Measurements from ENCODE around the gene ANKRD42. TPM values are rescaled to one million over a fixed set of nuclear protein-coding genes. Genes with fewer than 3 reads are reported as not detected.
A peak's percentile ranks its signal among the peaks of the same experiment; 100 is the strongest.

Gene ANKRD42
- total RNA-seq, 4 donors from 2014 or later, result 2.1 to 3.7 (median 3.4) TPM

DNA sequence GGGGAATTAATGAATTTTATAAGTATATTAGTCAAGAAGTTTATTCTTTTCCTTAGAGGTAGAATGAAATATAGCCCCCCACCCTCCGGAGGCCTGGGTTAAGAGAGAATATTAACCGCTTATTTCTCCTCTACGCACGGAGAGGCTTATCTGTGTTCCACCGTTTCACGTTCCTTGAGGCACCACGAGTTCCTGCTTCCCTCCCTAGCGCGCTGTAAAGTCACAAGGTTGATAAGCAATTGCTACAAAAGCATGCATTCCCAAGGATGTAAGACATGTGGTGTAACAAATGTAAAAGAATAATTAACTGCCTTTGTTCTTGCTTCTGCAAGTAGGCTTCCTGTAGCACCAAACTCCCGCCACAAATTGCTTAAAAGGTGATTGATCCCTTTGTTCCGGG is 1.5 kb upstream of the ANKRD42 start:
- Histone ChIP-seq H3K27me3 (no peaks in the 10 kb centered on the region), H3K36me3 (peaks cover 0 to 40% of the 10 kb centered on the region in 2 donors), H3K4me3 (peak overlapping the region in 3 of 4 donors; percentile 72 to 87 (median 86)), H3K9me3 (no peaks in the 10 kb centered on the region), H3K4me1 (peaks cover 18 to 23% of the 10 kb centered on the region in 2 donors), H3K27ac (peak overlapping the region; percentile 84 to 95 (median 90))
- DNase-seq (no peak), ATAC-seq (no peak)
- in situ Hi-C loops (cut with MboI; ENCODE audit: low sequenced_read_pairs in 4 of 4) (loop anchor here in 2 of 4 donors (5.0 to 10.0 kb wide), 2 partner anchors 35 to 287 kb away; partner anchors contain the start of genes DDIAS (in 2 of the 2), PRCP (in 2 of the 2) and PCF11 (in 1 of the 2)), intact Hi-C loops (cut with DNase I; ENCODE audit: low total_unique reads) (loop anchor here (2.0 to 5.0 kb wide), 2 partner anchors 60 to 291 kb away; partner anchors contain the start of genes DDIAS and PRCP)
- TF ChIP-seq, protein P1, sequence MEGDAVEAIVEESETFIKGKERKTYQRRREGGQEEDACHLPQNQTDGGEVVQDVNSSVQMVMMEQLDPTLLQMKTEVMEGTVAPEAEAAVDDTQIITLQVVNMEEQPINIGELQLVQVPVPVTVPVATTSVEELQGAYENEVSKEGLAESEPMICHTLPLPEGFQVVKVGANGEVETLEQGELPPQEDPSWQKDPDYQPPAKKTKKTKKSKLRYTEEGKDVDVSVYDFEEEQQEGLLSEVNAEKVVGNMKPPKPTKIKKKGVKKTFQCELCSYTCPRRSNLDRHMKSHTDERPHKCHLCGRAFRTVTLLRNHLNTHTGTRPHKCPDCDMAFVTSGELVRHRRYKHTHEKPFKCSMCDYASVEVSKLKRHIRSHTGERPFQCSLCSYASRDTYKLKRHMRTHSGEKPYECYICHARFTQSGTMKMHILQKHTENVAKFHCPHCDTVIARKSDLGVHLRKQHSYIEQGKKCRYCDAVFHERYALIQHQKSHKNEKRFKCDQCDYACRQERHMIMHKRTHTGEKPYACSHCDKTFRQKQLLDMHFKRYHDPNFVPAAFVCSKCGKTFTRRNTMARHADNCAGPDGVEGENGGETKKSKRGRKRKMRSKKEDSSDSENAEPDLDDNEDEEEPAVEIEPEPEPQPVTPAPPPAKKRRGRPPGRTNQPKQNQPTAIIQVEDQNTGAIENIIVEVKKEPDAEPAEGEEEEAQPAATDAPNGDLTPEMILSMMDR (IDR thresholded peaks at IDR 0.05 in 4 of 5, conservative IDR thresholded peaks at IDR 0.05 in 1 of 5), result no peak
- TF ChIP-seq POLR2A (IDR thresholded peaks at IDR 0.05), result no peak

DNA sequence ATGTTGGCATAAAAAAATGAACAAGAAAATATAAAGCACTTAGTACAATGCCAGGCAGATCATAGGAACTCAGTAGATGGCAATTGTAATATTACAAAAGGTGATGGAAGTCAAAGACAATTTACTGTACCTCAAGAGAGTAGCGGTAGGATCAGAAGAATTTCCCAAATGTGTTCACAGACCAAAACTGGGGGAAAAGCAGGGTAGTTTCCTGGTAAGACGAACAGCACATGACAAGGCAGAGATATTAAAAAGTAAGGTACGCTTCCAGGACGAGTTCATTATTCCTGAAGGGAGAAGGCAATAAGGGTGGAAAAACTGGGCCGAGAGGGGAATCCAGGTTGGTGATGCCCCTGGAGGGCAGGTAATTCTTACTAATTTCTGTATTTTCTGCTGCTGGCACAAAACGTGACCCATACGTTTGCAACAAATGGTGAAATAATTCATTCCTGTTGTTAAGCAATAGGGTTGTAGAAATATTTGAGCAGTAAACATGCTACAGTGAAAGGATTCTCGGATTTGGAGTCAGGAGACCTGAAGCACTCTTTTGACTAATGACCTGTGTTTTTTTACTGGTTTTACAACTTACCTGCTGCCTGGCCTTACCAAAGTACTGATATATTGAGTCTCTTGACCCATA is 786 bp upstream of the ANKRD42 start:
- Histone ChIP-seq H3K36me3 (peaks cover 0 to 40% of the 10 kb centered on the region in 2 donors), H3K27ac (peak overlapping the region; percentile 84 to 95 (median 90)), H3K9me3 (no peaks in the 10 kb centered on the region), H3K4me1 (peaks cover 18 to 23% of the 10 kb centered on the region in 2 donors), H3K27me3 (no peaks in the 10 kb centered on the region), H3K4me3 (peak overlapping the region; percentile 72 to 87 (median 84))
- intact Hi-C loops (cut with DNase I; ENCODE audit: low total_unique reads) (loop anchor here (1.0 to 5.0 kb wide), 4 partner anchors 35 to 292 kb away; partner anchors contain the start of genes CCDC90B, DDIAS, PCF11 and PRCP), in situ Hi-C loops (cut with MboI; ENCODE audit: low sequenced_read_pairs in 4 of 4) (loop anchor here in 2 of 4 donors (5.0 to 10.0 kb wide), 2 partner anchors 35 to 288 kb away; partner anchors contain the start of genes DDIAS (in 2 of the 2), PRCP (in 2 of the 2) and PCF11 (in 1 of the 2))
- ATAC-seq (no peak), DNase-seq (no peak)
- no peak for TF ChIP-seq POLR2A (IDR thresholded peaks at IDR 0.05)
- TF ChIP-seq, protein P1 (IDR thresholded peaks at IDR 0.05 in 4 of 5, conservative IDR thresholded peaks at IDR 0.05 in 1 of 5), result no peak

DNA sequence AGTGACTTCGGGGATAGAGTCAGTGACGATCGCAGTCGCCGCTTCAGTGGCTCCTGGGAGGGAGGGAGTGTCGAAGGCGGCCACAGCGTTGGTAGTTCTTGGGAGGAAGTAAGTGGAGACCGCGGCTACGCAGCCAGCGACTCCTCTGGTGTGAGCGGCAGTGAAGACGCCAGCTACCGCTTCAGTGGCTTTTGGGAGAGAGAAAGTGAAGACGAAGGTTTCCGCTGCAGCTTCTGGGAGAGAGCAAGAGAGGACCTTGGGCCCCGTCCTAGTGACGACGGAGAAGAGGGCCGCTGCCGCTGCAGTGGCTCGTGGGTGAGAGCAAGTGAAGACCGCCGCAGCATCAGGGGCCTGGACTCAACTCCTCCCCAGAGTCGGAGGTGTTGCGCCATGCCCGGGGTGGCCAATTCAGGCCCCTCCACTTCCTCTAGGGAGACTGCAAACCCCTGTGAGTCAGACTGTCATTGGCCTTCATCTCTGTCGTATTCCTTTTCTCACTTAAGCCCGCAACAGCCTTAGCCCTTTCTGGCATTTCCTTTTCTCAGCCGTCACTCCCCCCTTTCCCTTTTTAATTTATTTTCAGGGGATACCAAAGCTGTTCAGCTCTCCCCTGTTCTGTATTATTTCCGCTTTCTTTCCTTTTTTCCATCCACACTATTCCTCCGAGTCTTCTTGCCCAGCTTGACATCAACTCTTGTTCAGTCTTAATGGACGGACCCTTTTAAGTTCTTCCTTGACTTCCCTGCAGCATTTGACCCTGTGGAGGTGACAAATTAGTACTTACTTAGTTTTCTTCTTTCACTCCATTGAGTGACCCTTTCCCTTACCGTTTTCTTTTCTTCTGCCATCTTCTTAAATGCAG is 1.0 kb downstream of the ANKRD42 start:
- H3K27ac ChIP-seq, result peak overlapping the region; percentile 84 to 95 (median 90)
- H3K36me3 ChIP-seq, result peaks cover 0 to 30% of the 10 kb centered on the region in 2 donors
- no peaks in the 10 kb centered on the region for H3K9me3 ChIP-seq
- H3K4me3 ChIP-seq, result peak overlapping the region; percentile 72 to 87 (median 84)
- ATAC-seq, result peak; percentile 34 to 46
- DNase-seq, result peak; percentile 16 to 61
- no peaks in the 10 kb centered on the region for H3K27me3 ChIP-seq
- intact Hi-C loops (cut with DNase I; ENCODE audit: low total_unique reads), result loop anchor here (1.0 to 5.0 kb wide), 2 partner anchors 58 to 123 kb away; partner anchors contain the start of gene RAB30
- TF ChIP-seq POLR2A (IDR thresholded peaks at IDR 0.05), result peak; percentile 8 to 11
- TF ChIP-seq, protein P1 (IDR thresholded peaks at IDR 0.05 in 4 of 5, conservative IDR thresholded peaks at IDR 0.05 in 1 of 5), result no peak
- in situ Hi-C loops (cut with MboI; ENCODE audit: low sequenced_read_pairs in 4 of 4), result loop anchor here in 2 of 4 donors (5.0 to 10.0 kb wide), 2 partner anchors 37 to 290 kb away; partner anchors contain the start of genes DDIAS (in 2 of the 2), PRCP (in 2 of the 2) and PCF11 (in 1 of the 2)
- peaks cover 18 to 23% of the 10 kb centered on the region in 2 donors for H3K4me1 ChIP-seq

DNA sequence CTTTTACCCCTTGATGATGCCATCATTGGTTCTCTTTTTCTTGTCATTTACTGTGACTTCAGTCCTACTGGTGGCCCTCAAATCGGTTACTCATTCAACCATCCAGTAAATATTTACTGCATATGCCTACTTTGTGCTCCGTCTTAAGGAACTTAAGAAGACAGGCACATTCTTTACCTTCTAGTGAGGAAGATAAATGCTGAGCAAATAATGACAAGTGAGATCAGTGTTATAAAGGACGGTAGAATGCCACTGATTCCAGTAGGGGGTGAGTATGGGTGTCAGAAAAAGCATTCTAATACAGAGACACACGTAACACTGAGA is 1.6 kb downstream of the ANKRD42 start:
- in situ Hi-C loops (cut with MboI; ENCODE audit: low sequenced_read_pairs in 4 of 4), result loop anchor here in 2 of 4 donors (10.0 kb wide), 1 partner anchor 290 kb away; the partner anchor contains the start of genes DDIAS (in 2 of the 2) and PRCP (in 2 of the 2)
- no peak for TF ChIP-seq POLR2A (IDR thresholded peaks at IDR 0.05)
- TF ChIP-seq, protein P1 (IDR thresholded peaks at IDR 0.05 in 4 of 5, conservative IDR thresholded peaks at IDR 0.05 in 1 of 5), result no peak
- no peaks in the 10 kb centered on the region for H3K9me3 ChIP-seq

More for the DNA sequence above, 1.6 kb downstream of the ANKRD42 start:
- Histone ChIP-seq H3K36me3 (peaks cover 0 to 24% of the 10 kb centered on the region in 2 donors), H3K4me1 (peaks cover 18 to 23% of the 10 kb centered on the region in 2 donors), H3K27ac (peak overlapping the region; percentile 84 to 95 (median 90)), H3K27me3 (no peaks in the 10 kb centered on the region), H3K4me3 (peak overlapping the region; percentile 72 to 87 (median 84))
- DNase-seq (no peak), ATAC-seq (no peak)
- intact Hi-C loops (cut with DNase I; ENCODE audit: low total_unique reads), result no loop called here
